GM21367 (cell line): Measurements from ENCODE around the gene DOP1A.

Experiments used
- ATAC-seq: cut with Tn5 transposase; IDR thresholded peaks from one replicate; pipeline ENCODE4 v1.9.1; 2021; ENCODE audit not compliant: unreplicated experiment

DOP1A gene

GRCh38 chr6:83193747-83194566 lies 126.5 kb downstream of the DOP1A start:
- ATAC-seq: peak; percentile 28

DNA sequence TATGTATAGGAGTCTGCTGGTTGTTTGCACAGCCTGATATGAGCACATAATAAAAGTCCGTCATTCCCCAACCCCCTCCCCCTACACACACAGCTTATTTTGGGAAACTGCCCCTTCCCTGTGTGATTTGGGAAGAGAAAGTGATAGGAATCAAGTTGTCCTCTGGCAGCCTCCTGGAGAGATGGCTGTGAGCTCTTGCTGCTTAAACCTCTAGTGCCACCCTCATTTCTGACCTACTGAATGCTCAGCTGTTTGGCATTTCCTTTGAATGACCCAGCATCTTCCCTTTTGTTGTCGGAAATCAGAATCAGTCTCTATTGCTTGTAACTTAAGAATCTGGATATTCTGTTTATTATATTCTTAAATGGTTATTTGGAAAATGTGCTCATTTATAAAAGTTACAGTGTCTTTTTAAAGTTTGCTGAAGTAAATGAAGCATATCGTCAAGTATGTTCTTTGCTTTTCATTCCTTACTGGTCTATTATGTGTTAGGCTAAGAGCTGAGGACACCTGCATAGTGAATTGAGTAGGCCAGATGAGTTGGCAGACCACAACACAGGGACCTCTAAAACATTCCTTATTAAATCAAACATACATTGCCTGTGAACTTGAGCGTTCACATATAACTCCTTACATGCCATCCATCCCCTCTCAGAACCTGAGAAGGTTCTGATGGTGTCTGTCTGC lies 131.2 kb downstream of the DOP1A start:
- no peak for ATAC-seq

- no peak for ATAC-seq
These were observed 131.8 kb downstream of the DOP1A start for GRCh38 chr6:83199173-83199862.

- ATAC-seq: no peak
These were observed 132.4 kb downstream of the DOP1A start for GRCh38 chr6:83199863-83200225.

- ATAC-seq: no peak
These were observed 134.6 kb downstream of the DOP1A start for GRCh38 chr6:83202031-83202430.

DNA sequence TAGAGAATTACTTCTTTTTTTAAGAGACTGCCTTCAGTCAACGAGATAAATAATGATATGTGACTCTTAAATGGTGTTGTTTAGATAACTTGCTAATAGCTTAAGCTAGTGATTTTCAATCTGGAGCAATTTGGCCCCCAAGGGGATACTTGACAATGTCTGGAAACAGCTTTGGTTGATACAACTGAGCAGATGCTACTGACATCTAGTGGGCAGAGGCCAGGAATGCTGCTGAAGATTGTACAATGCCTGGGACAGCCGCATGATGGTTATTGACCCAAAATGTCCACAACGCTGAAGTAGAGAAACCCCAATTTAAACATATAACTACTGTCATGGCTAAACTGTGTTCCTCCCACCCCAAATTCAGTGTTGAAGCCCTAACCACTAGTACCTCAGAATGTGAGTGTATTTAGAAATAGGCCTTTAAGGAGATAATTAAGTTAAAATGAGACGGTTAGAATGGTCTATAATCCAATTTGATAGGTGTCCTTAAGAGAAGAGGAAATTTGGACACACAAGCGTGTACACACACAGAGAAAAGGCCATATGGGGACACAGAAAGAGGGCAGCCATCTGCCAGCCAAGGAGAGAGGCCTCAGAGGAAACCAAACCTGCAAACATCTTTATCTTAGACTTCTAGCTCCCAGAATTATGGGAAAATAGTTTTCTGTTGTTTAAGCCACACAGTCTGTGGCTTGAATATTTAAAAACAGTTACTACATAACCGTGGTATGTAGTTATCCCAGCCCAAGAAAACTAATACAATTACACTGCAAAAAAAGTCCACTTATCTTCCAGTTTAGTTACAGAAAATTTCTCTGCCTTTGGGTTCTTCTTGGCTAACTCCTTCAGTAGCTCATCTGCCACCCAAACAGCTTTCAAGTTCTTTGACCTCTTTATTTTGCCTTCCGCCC lies 147.9 kb downstream of the DOP1A start:
- peak; percentile 100 for ATAC-seq

GRCh38 chr6:83216806-83217205 lies 149.3 kb downstream of the DOP1A start:
- ATAC-seq: no peak
